GM19328 (cell line): ENCODE data around the gene MYPOP.
"Not testable (repeated sequence)": the region's sequence is repeated elsewhere in the genome, so short reads cannot be mapped to it uniquely, and the experiment has no call there.

ENCODE experiments used
- ATAC-seq: cut with Tn5 transposase; IDR thresholded peaks from one replicate; pipeline ENCODE4 v1.9.1; 2021; ENCODE audit warnings: mild to moderate bottlenecking, moderate library complexity; ENCODE audit not compliant: unreplicated experiment

The MYPOP gene

DNA sequence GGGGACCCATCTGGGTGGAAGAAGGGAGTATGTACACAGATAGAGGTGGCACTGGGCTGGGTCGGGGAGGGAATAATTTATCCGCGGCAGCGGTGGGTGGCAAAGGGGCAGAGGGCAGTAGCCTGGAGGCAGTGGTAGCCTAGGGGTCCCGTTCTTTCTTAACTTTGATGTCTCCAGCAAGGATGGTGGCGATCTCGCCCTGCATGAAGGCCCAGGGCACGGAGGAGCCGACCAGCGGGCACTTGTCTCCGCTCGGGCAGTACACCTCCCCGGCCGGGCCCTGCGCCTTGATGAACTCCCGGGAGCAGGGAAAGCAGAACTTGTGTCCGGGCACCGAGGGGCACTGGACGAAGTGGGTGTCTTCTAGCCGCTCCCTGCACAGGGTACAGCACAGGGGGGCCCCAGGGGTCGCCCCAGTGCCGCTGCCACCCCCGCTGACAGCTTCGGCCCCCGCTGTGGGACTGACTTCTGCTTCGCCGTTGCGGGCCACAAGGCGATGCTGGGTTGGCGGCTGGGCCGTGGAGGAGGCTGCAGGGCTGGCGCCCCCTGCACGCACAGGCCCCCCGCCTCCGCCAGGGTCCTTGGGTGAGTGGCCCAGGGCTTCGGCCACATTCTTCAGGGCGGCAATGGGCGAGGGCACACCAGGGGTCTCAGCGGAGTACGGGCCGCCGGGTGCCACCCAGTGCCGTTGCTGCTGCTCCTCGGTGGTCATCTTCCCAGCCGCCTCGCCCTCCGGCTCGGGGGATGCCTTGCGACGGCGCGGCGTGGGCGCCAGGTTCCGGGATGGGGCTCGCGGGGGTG is 18.3 kb downstream of the MYPOP start:
- no peak for ATAC-seq

DNA sequence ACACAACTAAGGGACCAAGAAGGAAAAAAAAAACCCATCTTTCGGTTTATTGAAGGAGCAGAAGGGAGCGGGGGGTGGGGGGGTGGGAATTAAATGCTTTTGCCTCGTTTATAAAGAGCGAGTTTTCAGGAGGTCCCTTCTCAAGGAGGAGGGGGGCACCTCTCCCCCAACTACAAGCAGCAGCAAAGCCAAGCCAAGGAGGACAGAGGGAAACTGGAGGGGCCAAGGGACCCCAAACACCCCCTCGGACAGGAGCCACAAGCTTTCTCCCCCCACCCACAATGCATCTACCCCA is 18.9 kb downstream of the MYPOP start:
- no peak for ATAC-seq

DNA sequence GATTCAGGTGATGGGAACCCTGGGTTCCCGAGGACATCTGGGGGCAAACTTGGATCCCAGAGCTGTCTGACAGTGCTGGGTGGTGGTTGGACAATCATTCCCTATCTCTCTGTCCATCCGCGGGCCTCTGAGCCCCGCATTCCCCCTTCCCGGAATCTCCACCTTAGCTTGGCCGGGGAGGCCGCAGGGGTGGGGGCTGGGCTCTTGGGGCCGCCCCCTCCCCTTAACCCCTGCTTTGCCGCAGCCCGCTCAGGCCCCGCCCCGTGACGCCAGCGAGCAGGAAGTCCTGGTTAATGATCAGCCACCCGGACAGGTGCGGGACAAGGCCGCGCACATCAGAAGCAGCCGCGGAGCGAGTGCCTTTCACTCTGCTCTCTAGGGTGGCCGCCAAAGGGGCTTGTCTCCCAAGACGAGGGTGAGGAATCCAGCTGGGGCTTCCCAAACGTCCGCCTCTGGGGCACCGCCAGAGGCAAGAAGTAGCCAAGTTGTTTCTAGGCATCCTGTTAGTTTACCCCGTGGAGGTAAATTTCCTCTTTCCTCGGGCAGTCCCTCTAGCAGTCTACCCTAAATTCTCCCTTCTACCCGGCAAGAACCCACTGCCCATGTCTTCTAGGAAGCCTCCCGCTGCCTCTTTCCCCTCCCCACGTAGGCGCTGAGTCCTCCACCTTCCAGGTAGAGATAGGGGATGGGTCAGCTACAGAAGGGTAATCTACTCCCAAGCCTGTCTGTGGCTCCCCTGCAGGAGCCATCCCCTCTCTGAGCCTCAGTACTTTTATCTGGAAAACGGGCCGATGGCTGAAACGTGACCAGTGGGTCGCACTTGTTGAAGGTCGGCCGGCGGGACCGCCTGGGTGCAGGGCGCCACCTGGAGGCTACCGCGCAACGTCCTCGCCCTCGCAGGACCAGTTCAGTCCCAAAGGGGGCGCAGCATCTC is 19.5 kb downstream of the MYPOP start:
- ATAC-seq: no peak

DNA sequence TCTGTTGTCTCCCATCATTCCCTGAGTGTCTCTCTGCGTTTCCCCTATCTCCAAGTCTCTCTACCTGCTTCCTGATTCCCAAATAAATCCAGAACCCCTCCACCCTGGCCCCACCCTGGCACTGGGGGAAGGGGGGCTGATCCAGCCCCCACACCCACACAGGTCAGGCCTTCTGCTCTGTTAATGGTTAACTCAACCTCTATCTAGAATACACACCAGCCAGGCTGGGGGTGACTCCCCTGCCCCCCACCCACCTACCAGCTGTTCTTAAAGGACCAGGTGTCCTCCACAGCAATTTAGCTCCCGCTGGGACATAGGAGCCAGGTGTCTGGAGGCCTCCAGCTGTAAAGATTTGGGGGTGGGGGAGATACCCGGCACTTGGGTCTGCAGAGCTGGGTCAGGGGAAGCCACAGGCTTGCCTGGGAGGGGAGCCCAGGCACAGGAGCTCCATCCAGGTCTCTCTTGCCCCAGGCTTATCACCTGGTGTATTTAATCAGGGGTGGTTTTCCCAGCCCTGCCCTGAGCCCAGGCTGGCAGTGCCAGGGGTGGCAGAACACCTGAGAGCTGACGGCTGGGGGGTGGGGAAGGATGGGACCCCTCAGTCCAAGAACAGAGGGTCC is 20.4 kb downstream of the MYPOP start:
- ATAC-seq: no peak

GRCh38 chr19:45881082-45881908 is 21.1 kb downstream of the MYPOP start:
- no peak for ATAC-seq

DNA sequence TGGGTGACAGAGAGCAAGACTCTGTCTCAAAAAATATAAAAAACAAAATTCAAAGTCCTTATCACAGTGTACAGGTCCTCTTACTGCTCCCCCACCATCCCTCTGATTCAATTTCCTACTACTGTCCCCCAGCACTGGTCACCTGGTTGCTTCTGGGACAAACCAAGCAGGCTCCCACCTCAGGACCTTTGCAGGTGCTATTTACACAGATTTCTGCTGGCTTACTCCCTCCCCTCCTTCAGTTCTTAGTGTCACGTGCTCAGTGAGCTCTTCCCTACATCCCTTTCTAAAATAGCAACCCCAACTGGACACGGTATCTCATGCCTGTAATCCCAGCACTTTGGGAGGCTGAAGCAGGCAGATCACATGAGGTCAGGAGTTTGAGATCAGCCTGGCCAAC is 22.4 kb downstream of the MYPOP start:
- no peak for ATAC-seq

GRCh38 chr19:45879055-45879454 is 23.4 kb downstream of the MYPOP start:
- ATAC-seq: no peak

DNA sequence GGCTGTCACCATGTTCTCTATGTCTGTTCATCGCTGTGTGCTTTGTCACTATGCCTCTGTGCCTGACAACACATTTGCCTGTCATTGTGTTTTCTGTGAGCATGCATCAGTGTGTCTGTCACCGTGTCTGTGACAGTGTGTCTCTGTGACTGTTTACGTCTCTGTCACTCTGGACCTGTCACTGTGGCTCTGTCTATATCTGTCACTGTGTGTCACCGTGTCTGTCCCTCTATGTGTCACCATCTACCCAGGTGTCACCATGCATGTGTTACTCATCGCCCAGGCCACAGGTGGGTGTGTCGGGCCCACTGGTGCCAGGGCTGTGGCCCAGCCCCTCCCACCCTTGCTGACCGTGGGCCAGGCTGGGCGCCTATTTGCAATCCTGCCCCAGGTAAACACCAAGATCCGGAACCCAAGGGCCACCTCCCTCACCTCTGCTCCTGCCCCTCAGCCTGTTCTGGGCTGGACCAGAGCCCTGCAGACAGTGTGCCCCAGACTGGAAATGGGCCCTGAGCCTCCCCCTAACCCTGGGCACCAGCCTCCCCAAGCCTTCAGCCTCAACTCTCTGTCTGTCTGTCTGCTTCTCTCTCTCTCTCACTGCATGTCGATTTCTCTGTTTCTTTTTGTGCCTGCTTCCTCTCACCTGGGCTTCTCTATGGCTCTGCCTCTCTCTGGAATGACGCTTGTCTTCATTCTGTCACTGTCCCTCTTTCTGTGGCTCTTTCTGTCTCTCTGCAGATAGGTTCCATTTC is 24.2 kb downstream of the MYPOP start:
- no peak for ATAC-seq

GRCh38 chr19:45876411-45877197 is 25.8 kb downstream of the MYPOP start:
- no peak for ATAC-seq

- ATAC-seq: no peak
Measured at GRCh38 chr19:45876161-45876410, 26.3 kb downstream of the MYPOP start.

- ATAC-seq: no peak
Measured at GRCh38 chr19:45874620-45874966, 27.8 kb downstream of the MYPOP start.

DNA sequence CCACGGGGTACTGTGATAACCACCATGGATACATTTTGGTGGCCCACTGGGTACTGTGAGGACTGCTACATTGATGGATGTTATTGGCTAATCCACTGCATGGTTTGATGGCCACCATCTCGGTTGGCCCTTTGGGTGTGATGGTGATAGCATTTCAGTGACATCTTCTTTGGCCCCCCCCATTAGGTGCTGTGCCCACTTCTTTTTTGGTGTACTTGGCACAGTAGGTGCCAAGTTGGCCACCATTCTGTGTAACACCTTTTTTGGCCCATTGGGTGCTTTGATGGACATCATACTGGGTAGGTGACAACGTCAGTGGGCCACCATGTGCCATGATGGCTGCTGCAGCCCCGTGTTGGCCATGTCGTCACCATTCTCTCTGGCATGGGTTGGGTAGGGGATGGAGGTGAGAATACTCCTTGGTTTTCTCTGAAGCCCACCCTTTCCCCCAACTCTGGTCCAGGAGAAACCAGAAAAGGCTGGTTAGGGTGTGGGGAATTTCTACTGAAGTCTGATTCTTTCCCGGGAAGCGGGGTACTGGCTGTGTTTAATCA is 29.1 kb downstream of the MYPOP start:
- ATAC-seq: no peak

DNA sequence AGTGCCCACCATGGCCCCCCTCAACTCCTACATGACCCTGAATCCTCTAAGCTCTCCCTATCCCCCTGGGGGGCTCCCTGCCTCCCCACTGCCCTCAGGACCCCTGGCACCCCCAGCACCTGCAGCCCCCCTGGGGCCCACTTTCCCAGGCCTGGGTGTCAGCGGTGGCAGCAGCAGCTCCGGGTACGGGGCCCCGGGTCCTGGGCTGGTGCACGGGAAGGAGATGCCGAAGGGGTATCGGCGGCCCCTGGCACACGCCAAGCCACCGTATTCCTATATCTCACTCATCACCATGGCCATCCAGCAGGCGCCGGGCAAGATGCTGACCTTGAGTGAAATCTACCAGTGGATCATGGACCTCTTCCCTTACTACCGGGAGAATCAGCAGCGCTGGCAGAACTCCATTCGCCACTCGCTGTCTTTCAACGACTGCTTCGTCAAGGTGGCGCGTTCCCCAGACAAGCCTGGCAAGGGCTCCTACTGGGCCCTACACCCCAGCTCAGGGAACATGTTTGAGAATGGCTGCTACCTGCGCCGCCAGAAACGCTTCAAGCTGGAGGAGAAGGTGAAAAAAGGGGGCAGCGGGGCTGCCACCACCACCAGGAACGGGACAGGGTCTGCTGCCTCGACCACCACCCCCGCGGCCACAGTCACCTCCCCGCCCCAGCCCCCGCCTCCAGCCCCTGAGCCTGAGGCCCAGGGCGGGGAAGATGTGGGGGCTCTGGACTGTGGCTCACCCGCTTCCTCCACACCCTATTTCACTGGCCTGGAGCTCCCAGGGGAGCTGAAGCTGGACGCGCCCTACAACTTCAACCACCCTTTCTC is 30.1 kb downstream of the MYPOP start:
- no peak for ATAC-seq

DNA sequence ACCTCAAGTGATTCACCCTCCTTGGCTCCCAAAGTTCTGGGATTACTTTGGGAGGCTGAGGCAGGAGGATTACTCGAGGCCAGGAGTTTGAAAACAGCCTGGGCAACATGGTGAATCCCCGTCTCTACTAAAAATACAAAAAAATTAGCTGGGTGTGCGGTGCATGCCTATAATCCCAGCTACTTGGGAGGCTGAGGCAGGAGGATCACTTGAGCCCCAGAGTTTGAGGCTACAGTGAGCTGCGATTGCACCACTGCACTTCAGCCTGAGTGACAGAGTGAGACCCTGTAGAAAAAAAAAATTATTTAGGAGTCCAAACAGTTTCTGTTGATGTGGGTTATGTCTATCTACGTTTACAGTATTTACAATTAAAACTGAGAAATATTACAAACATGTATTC is 31.6 kb downstream of the MYPOP start:
- ATAC-seq: no peak

- not testable (repeated sequence) for ATAC-seq
Measured at GRCh38 chr19:45867241-45867640, 35.2 kb downstream of the MYPOP start.

GRCh38 chr19:45866400-45867176 is 35.8 kb downstream of the MYPOP start:
- ATAC-seq: no peak

DNA sequence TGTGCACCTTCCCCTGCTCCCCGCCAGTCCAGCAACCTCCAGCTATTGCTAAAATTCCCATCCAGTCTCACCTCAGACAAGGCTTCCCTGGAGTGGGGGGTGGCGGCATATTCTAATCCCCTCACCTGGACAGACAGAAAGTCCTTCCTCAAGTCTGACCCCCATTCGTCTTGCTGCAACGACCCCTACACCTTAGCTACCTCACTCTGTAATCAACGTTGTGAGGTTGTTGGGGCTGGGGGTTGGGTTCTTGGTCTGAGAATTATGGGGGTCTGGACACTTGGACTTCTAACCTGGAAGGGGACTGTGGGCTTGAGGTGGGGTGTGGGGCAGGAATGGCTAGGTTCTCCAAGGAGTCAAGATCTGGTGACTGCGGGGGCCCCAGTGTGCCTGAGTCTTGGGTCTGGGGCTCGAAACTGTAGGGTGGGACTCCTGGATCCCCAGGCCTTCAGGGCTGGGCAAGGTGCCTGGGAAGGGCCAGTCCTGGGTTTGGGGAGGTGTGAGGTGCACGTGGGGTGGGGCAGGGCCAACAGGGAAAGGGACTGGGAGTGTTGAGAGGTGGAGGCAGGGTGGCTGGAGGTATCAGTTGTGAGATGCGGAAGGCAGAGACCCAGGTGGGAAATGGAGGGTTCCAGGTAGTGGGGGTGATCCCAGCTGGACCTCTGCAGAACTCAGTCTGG is 37.0 kb downstream of the MYPOP start:
- ATAC-seq: no peak
